Activated CD8-positive, alpha-beta memory T cell treated with anti-CD3 and anti-CD28 coated beads for 4 hours (primary cell): ENCODE measurements around the gene XIRP2.
"Not testable (repeated sequence)": the region's sequence is repeated elsewhere in the genome, so short reads cannot be mapped to it uniquely, and the experiment has no call there.

Experiments used
- DNase-seq, 2 donors: peaks; one replicate each; pipeline ENCODE4 v3.0.0-alpha.2; 2020; ENCODE audit warnings: low read depth in 2 of 2

Gene XIRP2

DNA sequence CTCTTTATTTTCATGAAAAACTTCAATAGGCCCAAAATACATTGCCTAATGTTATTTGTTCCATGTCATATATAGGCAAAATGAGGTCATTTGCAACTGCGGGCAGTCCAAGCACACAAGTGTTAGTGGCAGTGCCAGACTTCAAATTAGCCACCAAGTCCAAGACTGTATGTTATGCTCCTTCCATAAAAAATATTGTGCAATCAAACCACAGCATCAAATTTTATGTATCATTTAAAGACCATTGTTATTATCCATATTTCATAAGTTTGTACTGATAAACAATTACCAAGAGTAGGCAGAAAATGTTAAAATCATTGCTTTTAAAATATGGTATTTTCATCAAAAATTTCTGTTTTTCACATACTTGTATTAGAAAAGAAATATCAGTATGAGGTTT, 54.1 kb downstream of the XIRP2 start:
- no peak for DNase-seq

DNA sequence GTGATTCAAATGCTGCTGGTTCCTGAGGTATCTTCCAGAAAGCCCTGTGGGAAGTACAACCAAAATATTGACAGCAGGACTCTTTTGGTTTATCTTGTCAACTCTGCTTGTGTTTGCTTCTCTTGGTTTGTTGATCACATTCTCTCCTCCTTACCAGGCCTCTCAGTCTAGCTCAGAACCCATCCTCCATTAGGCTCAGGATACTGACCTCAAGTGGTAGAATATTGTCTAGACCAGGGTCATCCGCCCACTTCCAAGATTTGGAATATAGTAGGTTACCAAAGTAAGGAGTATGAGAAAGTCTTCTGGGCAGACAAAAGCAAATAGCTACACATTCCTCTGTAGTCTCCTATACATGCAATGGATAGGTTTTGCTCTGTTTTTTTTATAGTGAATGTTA, 56.6 kb downstream of the XIRP2 start:
- no peak for DNase-seq

DNA sequence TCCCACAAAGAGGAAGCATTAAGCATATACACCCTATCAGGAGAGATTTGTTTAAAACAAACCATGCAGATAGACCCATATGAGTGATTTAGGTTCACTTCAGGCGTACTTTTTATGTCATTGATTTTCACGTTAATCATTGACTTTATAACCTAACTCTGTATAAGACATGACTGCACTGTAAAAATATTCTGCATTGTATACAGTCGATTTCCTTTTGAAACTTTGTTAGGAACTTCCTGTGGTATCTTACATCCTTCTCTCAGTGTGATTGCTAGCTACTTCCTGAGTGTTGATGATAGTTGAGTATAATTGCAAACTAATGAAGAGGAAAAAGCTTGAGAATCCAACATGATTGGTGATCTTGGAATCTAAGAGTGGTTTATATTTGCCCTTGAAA, 69.4 kb downstream of the XIRP2 start:
- no peak for DNase-seq

- DNase-seq, result no peak
Observed at GRCh38 chr2:166958986-166959481, 70.8 kb downstream of the XIRP2 start.

GRCh38 chr2:166959556-166959955, 71.3 kb downstream of the XIRP2 start:
- no peak for DNase-seq

- no peak for DNase-seq
Observed at GRCh38 chr2:166960702-166961270, 72.5 kb downstream of the XIRP2 start.

DNA sequence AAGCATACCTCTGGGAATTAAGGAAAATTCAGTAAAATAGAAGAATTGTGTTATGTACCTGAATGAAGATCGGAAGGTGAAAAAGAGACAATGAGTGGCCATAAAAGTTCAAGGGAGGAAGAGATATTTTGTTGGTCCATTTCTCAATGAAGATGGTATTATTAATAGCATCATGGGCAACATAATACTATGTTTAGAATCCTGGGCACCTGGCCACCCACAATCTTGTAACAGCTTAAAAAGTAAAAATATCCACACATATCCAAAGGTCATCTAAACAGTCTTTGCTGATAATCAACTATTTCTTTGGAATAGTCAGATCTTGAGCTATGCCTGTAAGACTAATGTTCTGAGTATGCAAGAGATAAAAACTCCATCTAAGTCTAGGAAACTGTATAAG, 73.7 kb downstream of the XIRP2 start:
- no peak for DNase-seq

DNA sequence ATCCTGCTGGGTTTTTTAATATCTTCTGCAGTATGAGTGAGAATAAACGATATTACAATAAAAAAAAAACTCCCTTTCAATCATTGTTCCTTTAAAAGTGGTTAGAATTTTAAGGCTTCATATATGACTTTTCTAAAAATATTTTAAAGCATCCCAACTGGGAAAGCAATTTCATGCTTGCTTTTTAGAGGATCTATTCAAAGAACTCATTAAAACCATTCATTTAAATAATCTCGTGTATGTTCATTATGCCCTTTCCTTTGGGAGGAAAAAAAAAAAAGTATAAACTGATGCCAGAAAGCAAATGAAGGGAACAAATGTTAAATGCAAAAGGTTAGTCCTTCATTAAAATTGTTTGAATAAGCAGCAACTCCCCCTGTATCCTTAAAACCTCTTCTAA, 81.2 kb downstream of the XIRP2 start:
- no peak for DNase-seq

DNA sequence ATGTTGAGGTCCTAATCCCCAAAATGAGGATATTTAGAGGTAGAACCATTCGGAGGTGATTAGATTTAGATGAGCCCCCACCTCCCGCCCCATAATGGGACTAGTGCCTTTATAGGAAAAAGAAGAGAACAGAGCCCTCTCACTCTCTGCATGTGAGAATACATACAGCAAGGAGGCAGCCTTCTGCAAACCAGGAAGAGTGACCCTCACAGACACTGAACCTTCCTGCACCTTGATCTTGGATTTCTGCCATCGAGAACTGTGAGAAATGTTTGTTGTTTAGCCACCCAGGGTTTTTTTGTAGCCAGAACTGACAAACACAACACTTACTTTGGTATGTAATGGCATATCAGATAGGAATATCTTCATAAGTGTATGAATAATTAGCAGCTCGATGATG, 83.7 kb downstream of the XIRP2 start:
- DNase-seq, result no peak

DNA sequence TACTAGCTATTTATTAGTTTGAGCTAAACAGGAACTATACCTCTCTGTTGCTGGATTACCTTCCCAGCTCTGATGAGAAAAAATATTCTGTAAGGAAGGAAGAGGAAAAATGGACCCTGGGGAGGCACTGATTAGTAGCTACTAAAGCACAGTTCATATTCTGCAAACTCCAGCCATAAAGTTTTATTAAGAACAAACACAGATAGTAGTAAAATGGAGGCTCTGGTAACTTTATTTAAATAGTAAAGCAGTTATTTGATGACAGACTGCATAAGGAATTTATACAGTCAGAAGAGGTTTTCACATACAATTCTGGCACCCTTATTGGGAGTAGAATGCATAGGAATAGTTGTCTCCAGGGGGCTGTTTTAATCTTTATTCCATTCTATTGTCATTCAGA, 84.1 kb downstream of the XIRP2 start:
- DNase-seq, result no peak

- no peak for DNase-seq
Observed at GRCh38 chr2:166984188-166984587, 95.9 kb downstream of the XIRP2 start.

- DNase-seq, result no peak
Observed at GRCh38 chr2:166984797-166985196, 96.5 kb downstream of the XIRP2 start.

DNA sequence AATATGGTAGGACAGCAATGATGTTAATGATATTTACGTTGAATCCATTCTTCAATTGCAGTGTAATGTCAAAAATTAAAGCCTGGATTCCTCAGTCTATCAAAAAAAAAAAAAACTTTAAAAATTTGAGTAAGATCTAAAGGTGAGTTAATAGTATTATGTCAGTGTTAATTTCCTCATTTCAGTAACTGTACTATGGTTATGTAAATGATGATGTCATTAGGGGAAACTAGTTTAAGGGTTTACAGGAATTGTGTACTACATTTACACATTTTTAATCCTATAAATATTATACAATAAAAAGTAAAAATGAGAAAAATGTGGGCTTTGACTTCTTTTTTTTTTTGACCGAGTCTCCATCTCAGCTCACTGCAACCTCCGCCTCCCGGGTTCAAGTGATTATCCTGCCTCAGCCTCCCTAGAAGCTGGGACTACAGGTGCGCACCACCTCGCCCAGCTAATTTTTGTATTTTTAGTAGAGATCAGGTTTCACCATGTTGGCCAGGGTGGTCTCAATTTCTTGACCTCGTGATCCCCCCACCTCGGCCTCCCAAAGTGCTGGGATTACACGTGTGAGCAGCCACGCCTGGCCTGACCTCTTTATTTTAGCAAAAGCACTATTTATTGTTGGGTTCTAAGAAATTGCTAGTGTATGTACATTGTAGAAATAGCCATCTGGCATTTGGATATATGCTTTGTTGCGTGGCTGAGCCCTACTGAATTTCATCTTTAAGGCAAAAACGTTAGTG, 106.5 kb downstream of the XIRP2 start:
- no peak for DNase-seq

GRCh38 chr2:166996465-166996864, 108.2 kb downstream of the XIRP2 start:
- no peak for DNase-seq

DNA sequence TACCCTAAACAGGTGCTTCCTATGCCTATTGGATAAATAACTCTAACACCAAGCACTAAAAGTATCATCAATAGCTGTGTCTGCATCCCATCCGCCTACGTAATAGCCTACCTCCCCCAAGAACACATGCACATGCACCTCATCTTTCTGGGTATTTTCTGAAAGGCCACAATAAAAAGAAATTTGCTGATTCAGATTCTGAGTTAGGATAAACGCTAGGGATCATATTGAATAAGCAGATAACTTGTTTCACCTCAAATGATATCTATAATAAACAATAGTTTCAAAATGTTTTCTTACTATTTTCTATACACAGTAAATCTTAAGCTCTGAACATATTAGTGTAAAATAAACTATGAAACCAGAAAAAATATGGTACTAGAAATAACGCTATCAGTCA, 112.9 kb downstream of the XIRP2 start:
- DNase-seq, result no peak

- DNase-seq, result no peak
Observed at GRCh38 chr2:167005096-167005495, 116.8 kb downstream of the XIRP2 start.

DNA sequence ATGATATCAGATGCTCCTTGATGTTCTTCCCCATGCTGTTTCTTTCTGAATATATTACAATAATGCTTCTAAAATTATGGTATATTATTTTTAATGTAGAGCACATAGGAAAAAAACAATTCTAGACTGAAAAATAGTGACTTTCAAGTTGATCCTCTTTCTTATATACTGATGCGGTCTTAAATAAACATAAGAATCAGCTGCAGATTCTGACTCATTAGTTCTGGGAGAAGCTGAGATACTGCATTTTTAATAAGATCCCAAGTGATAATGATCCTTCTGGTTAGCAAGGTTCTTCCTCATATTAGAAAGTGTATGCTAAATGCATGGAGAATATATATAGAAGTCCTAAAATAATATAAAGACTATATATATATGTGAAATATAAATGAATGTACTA, 124.9 kb downstream of the XIRP2 start:
- DNase-seq, result no peak

GRCh38 chr2:167015806-167016205, 127.5 kb downstream of the XIRP2 start:
- DNase-seq, result no peak

DNA sequence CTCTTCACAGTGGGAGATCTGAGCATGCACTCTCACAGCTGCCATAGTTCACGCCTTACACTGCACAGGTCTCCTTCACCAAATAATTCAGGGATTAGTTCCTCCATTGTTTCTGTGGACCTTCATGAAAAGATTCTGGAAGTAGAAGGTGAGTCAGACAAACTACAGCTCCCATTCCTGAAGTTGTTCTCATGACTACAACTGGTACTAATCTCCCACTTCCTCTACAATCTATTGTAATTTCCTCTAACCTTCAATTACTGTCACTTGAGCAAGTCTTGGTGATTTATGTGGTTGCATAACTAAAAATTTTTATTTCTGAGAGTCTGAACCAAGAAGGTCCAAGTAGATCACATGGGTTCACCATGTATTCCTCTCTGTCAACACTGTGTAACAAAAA, 128.7 kb downstream of the XIRP2 start:
- no peak for DNase-seq

DNA sequence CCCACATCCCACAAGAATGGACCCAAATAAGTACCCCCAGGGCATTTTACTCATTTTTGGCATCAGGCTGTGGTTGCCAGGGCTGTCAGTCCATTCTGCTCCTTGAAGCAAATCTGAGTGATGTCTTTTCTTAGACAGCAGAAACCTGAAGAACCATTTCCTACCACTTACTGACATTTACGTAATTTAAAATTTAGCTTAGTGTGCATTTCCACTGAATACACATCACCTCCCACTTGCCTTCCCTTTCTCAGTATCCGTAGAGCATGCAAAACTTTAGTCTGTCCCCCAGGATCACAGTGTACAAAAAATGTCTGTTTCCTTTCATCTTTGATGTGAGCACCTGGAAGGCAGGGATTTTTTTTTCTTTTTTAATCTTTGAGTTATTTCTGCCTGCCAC, 130.3 kb downstream of the XIRP2 start:
- no peak for DNase-seq

DNA sequence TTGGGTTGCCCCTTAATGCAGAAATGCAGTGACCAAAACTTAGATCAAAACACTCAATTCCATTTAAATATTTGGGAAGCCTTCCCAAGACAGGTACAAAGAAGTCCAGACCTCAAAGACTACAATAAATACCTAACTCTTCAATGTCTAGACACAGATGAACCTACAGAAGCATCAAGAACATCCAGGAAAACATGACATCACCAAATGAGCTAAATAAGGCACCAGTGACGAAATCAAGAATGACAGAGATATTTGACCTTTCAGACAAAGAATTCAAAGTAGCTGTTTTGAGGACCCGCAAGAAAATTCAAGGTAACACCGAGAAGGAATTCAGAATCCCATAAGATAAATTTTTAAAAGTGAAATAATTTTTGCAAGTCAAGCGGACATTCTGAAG, 140.2 kb downstream of the XIRP2 start:
- no peak for DNase-seq

GRCh38 chr2:167034976-167035375, 146.7 kb downstream of the XIRP2 start:
- DNase-seq, result not testable (repeated sequence)

DNA sequence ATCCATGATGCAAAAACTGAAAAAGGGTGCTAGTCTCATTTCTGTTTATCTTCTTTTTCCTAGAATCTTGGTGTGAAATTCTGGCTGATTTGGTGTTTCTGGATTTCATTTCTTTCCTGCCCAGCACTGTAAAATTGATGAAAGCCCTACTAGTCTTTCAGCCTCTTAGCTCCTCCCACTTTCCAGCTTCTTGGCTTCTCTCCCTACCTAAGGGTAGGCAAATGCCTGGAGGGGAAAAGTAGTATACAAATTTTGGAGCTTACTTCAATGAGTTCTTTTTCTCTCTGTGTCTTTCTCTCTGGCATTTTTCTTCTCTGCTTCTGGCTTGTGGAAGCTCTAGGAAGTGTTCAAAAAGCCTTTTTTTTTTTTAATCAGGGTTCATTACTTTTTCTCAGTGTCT, 160.5 kb downstream of the XIRP2 start:
- DNase-seq, result no peak

DNA sequence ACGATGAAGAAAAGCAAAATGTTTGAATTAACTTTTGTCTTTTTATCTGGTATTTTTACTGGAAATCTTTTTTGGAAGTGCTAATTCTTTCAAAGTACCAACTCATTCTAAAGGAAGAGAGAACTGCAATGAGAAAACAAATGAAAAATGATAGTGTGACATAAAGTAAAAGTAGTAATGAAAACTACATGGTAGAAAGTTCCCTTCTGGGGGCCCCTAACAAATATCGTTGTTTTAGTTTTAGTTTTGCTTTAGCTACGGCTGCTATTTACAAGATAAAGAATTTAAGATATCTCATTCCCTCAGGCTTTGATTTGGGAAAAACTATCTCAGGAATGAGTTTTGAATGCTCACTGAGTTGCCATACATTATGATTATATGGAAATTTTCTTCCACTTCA, 161.4 kb downstream of the XIRP2 start:
- no peak for DNase-seq
